ENCODE data around the gene CFAP90.

Gene CFAP90, protein sequence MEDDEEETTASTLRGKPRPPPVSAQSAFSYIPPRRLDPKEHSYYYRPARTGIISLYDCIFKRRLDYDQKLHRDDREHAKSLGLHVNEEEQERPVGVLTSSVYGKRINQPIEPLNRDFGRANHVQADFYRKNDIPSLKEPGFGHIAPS

GRCh38 chr5:7850395-7851239, at the start of gene CFAP90:
Gene CFAP90 (minus strand): TSS chr5:7851133. CDS start chr5:7851021, 112 bp downstream.
- DNase-seq = no peak

DNA sequence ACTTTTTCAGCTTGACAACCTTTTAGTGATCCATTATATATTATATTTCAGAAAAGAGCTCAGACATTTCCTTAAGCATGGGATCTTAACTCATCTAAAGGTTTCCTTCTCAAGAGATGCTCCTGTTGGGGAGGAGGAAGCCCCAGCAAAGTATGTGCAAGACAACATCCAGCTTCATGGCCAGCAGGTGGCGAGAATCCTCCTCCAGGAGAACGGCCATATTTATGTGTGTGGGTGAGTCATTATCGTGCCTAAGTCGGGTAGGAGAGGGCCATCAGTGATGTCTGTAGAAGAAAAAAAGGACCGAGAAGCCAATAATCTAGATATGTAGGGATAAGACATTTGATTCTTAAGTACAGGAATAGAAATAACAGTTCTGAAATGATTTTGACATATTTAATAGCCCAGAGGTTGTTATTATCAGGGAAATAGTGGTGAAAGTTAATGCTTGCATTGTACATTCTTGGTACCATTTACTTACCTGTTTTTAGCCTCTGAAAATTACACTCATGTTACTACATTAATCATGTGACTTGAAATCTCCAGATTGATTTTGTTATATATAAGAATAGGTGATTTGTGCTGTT, 46.2 kb upstream of the CFAP90 start:
- no peak for DNase-seq

DNA sequence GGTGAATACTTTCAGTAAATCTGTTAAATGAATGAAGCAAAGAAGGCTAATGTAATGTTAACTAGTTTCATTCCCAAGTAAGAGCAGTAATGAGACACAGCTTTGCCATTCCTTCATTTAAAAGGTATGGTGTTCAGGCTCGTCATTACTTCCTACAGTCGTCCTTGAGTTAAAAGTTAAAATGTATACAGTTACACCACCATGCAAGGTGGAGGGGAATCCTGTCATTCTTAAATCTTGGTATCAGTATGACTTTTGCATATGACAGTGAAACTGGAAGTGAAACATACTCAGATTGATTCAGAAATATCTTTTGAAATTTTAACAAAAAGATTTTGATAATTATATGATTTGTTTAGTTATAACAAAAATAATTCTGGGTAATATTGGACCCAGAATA, 43.9 kb upstream of the CFAP90 start:
- DNase-seq = no peak

DNA sequence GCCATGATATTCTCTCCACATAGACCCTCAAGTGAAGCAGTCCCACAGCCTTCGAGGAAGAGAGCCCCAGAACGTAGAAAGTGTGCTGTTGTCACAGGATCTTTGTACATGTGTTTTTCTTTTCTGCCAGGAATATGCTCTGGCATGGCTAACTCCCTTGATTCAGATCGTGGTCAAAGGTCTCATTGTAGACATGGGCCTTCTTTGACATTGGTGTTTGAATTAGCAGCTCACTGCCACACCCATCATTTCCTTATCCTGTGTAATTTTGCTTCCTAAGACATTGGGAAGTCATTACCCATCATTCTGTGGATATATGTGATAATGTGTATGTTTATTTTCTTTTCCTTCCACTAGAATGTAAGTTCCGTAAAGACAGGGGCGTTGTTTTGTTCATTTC, 43.5 kb upstream of the CFAP90 start:
- DNase-seq = no peak

DNA sequence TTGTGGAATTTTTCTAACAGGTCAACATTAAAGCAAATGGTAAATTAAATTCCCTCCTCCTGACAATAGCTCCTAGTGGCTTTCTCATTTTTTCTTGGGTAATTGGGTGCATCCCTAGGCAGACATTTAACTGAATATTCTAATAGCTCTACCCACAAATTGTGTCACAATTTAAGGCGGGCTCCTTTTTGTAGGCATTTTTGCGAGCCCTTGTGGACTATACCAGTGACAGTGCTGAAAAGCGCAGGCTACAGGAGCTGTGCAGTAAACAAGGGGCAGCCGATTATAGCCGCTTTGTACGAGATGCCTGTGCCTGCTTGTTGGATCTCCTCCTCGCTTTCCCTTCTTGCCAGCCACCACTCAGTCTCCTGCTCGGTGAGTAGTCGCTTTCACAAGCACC, 38.0 kb upstream of the CFAP90 start:
- DNase-seq = no peak

DNA sequence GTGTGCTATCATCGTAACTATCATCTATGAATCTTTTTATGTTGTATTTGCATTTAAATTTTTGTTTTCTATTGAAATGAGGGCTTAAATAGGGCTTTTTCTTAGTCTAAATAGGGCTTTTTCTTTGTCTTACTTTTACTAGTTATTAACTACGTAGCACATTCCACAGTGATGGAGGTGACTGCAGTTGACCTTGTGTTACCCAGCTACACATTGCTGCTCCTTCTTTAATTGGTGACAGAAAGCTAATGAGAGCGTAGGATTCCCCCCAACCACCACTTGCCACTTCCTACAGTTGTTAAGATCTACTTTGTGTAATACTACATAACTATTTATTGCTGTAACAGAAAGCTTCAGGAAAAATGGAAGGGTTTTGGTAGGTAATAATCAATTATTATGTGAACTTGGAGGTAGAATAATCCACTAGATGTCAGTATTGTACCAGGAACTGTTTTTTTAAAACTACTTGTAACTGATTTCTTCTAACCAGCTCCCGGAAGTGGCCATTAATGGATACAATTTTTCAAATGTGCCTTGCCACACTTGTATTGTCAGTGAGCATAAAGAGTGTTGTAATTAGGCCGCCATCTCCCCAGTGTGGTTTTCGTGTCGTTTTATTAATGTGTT, 36.0 kb upstream of the CFAP90 start:
- no peak for DNase-seq

DNA sequence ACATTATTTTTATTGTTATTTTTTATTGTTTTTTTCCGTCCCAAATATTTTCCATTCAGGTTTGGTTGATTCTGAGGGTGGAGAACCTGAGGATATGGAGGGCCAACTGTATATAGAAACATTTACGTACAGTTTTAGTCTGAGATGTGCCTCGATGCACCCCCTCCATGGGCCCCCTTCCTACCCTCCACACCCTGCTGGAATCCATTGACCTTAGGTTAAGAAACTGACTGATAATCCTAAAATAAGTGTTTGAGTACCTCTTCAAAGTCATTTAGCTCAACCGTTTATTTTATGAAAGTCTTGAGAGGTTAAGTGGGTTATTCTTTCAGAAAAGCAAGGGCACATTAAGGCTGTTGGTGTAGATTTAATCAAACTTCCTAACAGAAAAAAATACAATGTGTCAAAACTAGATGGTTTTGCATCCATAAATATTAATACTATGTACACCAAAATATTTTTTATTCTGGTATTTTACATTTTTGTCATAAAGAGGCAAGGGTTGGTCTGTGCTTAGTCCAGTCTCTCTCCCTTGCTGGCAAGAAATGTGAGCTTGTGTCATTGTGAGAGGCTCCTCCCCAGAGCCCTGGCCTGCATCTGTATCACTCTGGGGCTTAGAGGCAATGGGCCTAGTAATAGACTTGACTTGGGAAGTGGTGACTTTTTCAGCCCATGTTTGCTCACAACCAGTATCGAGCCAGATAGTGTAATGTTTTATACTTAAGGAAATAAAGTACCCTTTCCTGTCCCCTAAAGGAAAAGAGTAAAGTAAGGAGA, 33.7 kb upstream of the CFAP90 start:
- DNase-seq = no peak

DNA sequence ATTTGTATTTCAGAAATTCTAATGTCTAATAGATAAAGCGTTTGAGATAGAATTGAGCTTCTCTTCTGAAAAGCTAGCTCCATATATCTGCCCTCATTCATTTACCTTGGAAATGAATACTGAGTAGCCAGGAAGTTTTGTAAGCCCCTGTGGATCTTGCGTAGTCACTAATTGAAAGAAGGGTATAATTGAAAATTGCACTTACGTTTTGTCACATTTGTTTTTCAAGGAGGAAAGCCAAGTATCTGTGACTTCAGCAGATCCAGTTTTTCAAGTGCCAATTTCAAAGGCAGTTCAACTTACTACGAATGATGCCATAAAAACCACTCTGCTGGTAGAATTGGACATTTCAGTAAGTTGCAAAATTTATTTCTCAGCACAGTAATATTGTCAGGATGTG, 32.0 kb upstream of the CFAP90 start:
- no peak for DNase-seq

DNA sequence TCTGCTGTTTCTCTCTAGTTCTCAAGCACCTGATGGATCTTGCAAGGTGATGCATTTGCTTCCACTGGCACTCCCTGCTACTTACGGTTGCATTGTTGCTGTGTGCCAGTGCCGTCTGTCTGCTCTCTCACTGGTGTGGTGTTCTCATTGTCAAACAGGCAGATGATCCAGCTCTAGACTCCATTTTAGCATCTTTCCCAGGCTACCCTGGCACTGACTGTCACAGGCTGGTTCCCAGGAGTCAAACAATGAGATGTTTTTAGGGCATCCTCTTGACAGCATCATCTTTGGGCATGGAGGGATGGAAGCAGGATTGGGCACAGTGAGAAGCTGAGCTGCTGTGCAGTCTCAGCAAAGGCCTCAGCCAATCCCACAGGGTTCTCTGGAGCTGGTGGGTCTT, 30.9 kb upstream of the CFAP90 start:
- no peak for DNase-seq

- DNase-seq = no peak
Measured at GRCh38 chr5:7881091-7881490, 30.2 kb upstream of the CFAP90 start.

DNA sequence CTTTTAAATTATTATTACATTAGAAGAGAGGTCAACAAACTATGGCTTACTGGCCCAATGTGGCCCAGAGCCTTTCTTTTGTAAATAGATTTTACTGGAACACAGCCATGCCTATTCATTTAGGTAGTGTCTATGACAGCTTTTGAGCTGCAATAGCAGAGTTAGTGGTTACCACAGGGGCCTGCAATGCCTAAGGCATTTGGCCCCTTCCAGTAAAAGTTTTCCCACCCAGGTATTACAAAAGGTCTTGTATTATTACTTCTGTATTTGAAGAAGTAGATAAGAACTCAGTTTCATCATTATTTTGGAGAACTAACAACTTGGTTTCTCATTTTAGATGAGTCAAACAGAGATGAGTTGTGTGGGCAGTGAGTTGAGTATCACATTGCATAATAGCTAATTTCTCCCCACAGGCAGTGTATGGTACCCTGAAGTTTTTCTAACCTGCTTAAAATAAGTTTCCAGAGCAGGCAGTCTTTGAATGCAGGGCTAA, 27.5 kb upstream of the CFAP90 start:
- DNase-seq = no peak

- DNase-seq = no peak
Measured at GRCh38 chr5:7877851-7878250, 26.9 kb upstream of the CFAP90 start.

- DNase-seq = no peak
Measured at GRCh38 chr5:7876867-7877266, 25.9 kb upstream of the CFAP90 start.

- DNase-seq = no peak
Measured at GRCh38 chr5:7875151-7875550, 24.2 kb upstream of the CFAP90 start.

DNA sequence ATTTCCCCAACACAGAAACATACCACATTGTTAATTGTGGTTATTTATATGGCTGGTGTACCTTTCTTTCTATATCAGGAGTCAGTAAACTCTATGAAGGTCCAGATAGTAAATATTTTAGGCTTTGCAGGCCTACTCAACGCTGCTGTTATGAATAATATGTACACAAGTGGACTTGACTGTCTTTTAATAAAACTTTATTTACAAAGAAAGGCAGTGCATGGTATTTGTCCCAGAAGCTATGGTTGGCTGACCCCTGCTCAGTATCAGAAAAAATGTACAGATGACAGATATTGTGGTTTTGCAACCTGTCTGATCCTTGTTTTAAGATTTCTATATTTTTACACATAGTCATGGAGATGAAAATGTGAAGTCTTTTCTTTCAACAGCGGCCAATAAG, 23.7 kb upstream of the CFAP90 start:
- DNase-seq = no peak

DNA sequence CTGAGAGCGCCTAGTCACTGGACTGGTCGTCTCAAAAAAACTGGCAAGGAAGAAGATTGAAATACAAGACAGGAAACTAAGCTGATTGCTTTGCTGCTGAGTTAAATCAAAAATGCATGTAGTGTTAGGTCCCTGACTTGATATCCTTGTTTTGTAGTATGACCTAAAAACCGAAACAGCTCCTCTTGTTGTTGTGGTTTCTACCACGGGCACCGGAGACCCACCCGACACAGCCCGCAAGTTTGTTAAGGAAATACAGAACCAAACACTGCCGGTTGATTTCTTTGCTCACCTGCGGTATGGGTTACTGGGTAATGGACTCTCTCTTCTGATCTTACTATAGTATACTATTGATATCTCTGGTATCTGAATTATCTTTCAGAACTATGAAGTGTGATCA, 22.3 kb upstream of the CFAP90 start:
- DNase-seq = no peak

- no peak for DNase-seq
Measured at GRCh38 chr5:7872517-7873130, 21.7 kb upstream of the CFAP90 start.

DNA sequence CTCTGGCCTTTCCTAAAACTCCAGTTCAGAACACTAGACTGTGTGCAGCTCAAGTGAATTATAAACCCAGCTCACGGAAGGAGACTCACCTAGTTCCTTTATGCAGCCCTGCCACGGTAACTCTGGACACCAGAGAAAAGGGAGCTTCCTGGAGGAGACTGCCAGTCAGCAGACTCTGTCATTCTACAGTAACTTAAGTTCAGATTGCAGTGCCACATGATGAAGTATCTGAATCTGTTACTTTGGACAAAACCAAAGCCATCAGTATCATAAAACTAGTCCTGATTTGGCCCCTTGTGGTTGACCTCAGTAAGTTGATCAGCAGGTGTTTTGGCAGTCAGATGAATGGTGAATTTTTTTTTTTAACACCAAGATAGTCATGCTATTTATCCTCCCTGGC, 20.7 kb upstream of the CFAP90 start:
- no peak for DNase-seq

GRCh38 chr5:7869474-7870136, 18.7 kb upstream of the CFAP90 start:
- peak; percentile 37 for DNase-seq

DNA sequence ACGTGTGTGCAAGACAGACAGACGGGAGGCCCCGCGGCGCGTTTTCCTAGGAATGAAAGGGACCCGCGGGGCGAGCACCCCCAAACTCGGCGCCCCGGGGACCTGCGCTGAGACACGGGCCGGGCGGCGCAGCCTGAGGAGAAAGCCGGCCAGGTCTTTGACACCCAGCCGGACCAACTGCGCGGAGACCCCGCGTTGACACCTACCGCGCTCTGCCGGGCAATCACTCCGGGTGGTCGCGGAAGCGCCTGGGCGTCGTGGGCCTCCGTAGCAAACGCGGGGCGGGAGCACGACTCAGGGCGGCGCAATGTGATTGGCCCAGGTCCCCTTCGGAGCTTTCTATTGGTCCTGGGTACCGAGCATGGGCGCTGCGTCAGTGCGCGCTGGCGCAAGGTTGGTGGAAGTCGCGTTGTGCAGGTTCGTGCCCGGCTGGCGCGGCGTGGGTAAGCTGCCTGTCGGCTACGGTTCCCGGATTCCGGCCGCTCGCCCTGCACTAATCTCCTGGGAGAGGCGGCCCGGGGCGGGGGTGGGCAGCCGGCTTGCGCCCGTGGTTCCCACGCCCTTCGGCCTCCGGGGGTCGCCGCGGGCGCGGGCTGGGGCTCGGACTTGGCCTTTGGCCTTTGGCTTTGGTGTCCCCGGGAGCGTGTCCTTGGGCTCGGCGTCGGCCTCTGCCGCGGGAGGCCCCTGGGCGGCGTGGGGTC, 18.0 kb upstream of the CFAP90 start, which contains the start of the genes FASTKD3 and MTRR:
FASTKD3 (minus strand) TSS at position 259 of the 701 bp plus-strand sequence. CDS start 948 bp downstream, outside the sequence.
MTRR (plus strand) TSS at position 376 of the 701 bp plus-strand sequence. CDS start 1,647 bp downstream, outside the sequence.
- peak; percentile 86 for DNase-seq

- no peak for DNase-seq
Measured at GRCh38 chr5:7868427-7868772, 17.5 kb upstream of the CFAP90 start.
